GM10847 (cell line): ENCODE results near the gene CCDC106.

Experiments used
- POLR2A ChIP-seq: IDR thresholded peaks from 2 replicates; pipeline ENCODE4 v1.6.1; 2011; ENCODE audit not compliant: insufficient read length; ENCODE audit errors: extremely low read depth

CCDC106 gene

GRCh38 chr19:55685776-55686175, 37.8 kb downstream of the CCDC106 start:
- TF ChIP-seq POLR2A: no peak

- no peak for TF ChIP-seq POLR2A
Measured at GRCh38 chr19:55686311-55687050, 38.5 kb downstream of the CCDC106 start.

- TF ChIP-seq POLR2A: no peak
Measured at GRCh38 chr19:55687281-55688201, 39.5 kb downstream of the CCDC106 start.

GRCh38 chr19:55688422-55689218, 40.6 kb downstream of the CCDC106 start:
- TF ChIP-seq POLR2A: no peak

- TF ChIP-seq POLR2A: no peak
Measured at GRCh38 chr19:55689411-55690108, 41.5 kb downstream of the CCDC106 start.

- no peak for TF ChIP-seq POLR2A
Measured at GRCh38 chr19:55690109-55690768, 42.2 kb downstream of the CCDC106 start.

GRCh38 chr19:55690769-55691545, 42.9 kb downstream of the CCDC106 start:
- no peak for TF ChIP-seq POLR2A

GRCh38 chr19:55691561-55692481, 43.8 kb downstream of the CCDC106 start:
- no peak for TF ChIP-seq POLR2A

GRCh38 chr19:55692681-55693081, 44.7 kb downstream of the CCDC106 start:
- TF ChIP-seq POLR2A: no peak

GRCh38 chr19:55693336-55693974, 45.4 kb downstream of the CCDC106 start:
- TF ChIP-seq POLR2A: no peak

GRCh38 chr19:55694241-55694655, 46.2 kb downstream of the CCDC106 start:
- no peak for TF ChIP-seq POLR2A

GRCh38 chr19:55694656-55695491, 46.9 kb downstream of the CCDC106 start:
- no peak for TF ChIP-seq POLR2A
